ENCODE results near the gene CFAP54.
A peak's percentile ranks its signal among the peaks of the same experiment; 100 is the strongest.

Gene CFAP54

DNA sequence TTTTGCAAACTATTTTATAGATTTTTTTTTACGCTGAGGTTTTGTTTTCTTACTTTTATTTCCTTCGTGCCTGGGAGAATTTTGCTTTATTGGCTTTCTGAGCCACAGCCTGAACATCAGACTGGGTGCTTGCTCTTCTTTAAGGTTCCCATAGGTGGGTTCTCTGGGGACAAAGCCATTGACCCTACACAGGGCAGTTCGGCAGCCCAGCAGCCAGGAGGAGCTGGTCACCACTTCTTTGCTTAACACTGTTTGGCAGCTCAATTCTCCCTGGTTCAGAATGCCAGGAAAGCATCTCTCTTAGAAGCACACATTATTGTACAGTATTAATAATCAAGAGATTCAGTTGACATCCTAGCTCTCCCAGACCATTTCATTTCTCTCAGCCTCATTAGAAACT lies 276.9 kb downstream of the CFAP54 start:
- Histone ChIP-seq H2BK120ac (ENCODE audit: insufficient read depth, low read length, poor library complexity) (no peak overlapping the region), H3K4me3 (ENCODE audit: low read depth, low read length) (no peak overlapping the region), H3K14ac (ENCODE audit: low read length) (no peak overlapping the region), H2BK12ac (ENCODE audit: low read length) (no peak overlapping the region), H4K12ac (ENCODE audit: low read depth, low read length) (no peak overlapping the region), H3K36me3 (ENCODE audit: control insufficient read depth in 1 of 2, insufficient read depth in 2 of 2, low read length in 2 of 2) (no peaks in the 10 kb centered on the region), H3K18ac (ENCODE audit: low read length) (no peak overlapping the region), H3K79me2 (ENCODE audit: control insufficient read depth, insufficient read depth, low read length, poor library complexity) (no peaks in the 10 kb centered on the region), H2BK5ac (ENCODE audit: low read depth, low read length, poor library complexity) (no peak overlapping the region), H3K4ac (ENCODE audit: low read depth, low read length) (no peak overlapping the region), H2AK5ac (ENCODE audit: low read length) (no peak overlapping the region), H3K9me3 (ENCODE audit: insufficient read depth, low read depth, low read length) (no peaks in the 10 kb centered on the region), H3K4me2 (ENCODE audit: low read length) (no peak overlapping the region), H3K27me3 (ENCODE audit: insufficient read depth, low read length) (no peaks in the 10 kb centered on the region), H3K23ac (ENCODE audit: low read length) (no peak overlapping the region), H4K91ac (ENCODE audit: low read depth, low read length) (no peak overlapping the region), H2AFZ (ENCODE audit: insufficient read depth, low read length, poor library complexity) (no peak overlapping the region), H3K9ac (ENCODE audit: low read length) (no peak overlapping the region), H3K79me1 (ENCODE audit: low read length) (no peaks in the 10 kb centered on the region), H3K27ac (ENCODE audit: low read depth, low read length) (no peak overlapping the region), H3K4me1 (ENCODE audit: control insufficient read depth in 1 of 2, insufficient read depth in 2 of 2, low read length in 2 of 2) (no peaks in the 10 kb centered on the region), H4K8ac (ENCODE audit: low read depth, low read length) (no peak overlapping the region)
- WGBS (ENCODE audit: extremely low coverage, insufficient coverage, insufficient read length) = no CpG with 5 or more reads among the region's 3 CpGs
- no peak for DNase-seq

DNA sequence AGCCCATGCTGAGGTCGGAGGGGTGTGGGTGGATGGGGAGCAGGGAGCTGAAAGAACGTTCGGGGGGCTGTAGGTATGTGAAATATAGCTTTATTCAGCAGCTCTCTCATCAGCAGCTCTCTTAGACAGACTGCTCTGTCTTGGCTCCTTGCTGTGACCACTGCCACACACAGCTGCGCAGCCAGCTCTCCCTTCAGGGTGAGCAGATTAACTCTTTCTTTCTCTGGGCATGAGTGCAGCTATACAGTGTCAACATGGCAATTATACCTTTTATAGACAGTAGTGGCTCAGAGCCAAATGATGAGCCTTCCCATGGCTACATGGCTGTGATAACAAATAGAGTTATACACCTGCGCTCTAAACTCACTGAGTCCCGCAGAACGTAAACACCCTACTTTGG lies 280.0 kb downstream of the CFAP54 start:
- H4K91ac ChIP-seq (ENCODE audit: low read depth, low read length) = no peak overlapping the region
- no peak overlapping the region for H3K27ac ChIP-seq (ENCODE audit: low read depth, low read length)
- H3K79me1 ChIP-seq (ENCODE audit: low read length) = no peaks in the 10 kb centered on the region
- no peak overlapping the region for H3K4me3 ChIP-seq (ENCODE audit: low read depth, low read length)
- H3K18ac ChIP-seq (ENCODE audit: low read length) = no peak overlapping the region
- no peaks in the 10 kb centered on the region for H3K4me1 ChIP-seq (ENCODE audit: control insufficient read depth in 1 of 2, insufficient read depth in 2 of 2, low read length in 2 of 2)
- no peak overlapping the region for H3K4me2 ChIP-seq (ENCODE audit: low read length)
- no peak overlapping the region for H3K9ac ChIP-seq (ENCODE audit: low read length)
- no peaks in the 10 kb centered on the region for H3K79me2 ChIP-seq (ENCODE audit: control insufficient read depth, insufficient read depth, low read length, poor library complexity)
- no peaks in the 10 kb centered on the region for H3K36me3 ChIP-seq (ENCODE audit: control insufficient read depth in 1 of 2, insufficient read depth in 2 of 2, low read length in 2 of 2)
- no peak overlapping the region for H3K14ac ChIP-seq (ENCODE audit: low read length)
- no peak overlapping the region for H2AK5ac ChIP-seq (ENCODE audit: low read length)
- no peak overlapping the region for H2BK120ac ChIP-seq (ENCODE audit: insufficient read depth, low read length, poor library complexity)
- no peak for DNase-seq
- no peak overlapping the region for H3K23ac ChIP-seq (ENCODE audit: low read length)
- no peak overlapping the region for H4K12ac ChIP-seq (ENCODE audit: low read depth, low read length)
- H3K27me3 ChIP-seq (ENCODE audit: insufficient read depth, low read length) = no peaks in the 10 kb centered on the region
- H2BK12ac ChIP-seq (ENCODE audit: low read length) = no peak overlapping the region
- no peaks in the 10 kb centered on the region for H3K9me3 ChIP-seq (ENCODE audit: insufficient read depth, low read depth, low read length)
- H2AFZ ChIP-seq (ENCODE audit: insufficient read depth, low read length, poor library complexity) = no peak overlapping the region
- no peak overlapping the region for H3K4ac ChIP-seq (ENCODE audit: low read depth, low read length)
- WGBS (ENCODE audit: extremely low coverage, insufficient coverage, insufficient read length) = no CpG with 5 or more reads among the region's 7 CpGs
- no peak overlapping the region for H2BK5ac ChIP-seq (ENCODE audit: low read depth, low read length, poor library complexity)
- no peak overlapping the region for H4K8ac ChIP-seq (ENCODE audit: low read depth, low read length)

DNA sequence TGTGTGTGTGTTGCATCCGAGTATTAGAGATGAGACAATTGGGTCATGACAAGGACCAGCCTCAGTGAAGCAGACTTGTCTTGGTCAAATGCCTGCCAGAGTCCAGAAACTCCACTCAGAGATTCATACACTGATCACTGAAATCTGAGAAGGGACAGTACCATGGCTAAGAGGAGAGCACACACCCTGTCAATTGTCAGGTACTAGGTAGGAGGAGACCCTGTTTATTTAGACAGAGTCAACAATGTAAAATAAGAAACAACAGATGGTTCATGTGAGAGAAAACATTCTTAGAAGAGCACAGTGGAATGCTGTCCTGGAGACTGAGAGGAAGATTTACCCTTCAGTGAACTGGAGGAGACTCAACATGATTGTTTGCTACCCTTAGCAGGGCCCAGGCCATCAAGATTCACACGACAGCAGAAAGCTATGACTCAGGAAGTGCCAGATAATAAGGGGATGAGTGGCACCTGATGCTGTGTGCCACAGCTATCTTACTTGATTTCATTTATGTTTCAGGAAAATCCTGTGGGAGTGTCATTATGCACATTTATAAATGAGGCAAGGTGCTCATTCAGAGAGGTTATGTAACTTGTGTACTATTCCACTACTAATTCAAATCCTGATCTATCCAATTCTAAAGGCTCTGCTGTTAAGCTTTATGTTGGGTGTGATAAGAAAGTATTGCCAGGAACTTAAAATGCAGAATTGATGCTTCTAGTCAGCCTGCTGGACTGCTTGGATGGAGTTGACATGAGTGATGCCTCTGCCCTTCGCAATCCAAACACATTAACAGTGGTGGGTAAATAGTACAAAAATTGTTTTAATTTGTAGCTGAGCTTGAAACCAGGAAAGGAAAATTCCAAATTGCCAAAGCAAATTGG lies 281.1 kb downstream of the CFAP54 start:
- H3K27me3 ChIP-seq (ENCODE audit: insufficient read depth, low read length) = no peaks in the 10 kb centered on the region
- no peak overlapping the region for H3K14ac ChIP-seq (ENCODE audit: low read length)
- no peak overlapping the region for H3K27ac ChIP-seq (ENCODE audit: low read depth, low read length)
- no peak overlapping the region for H3K4me2 ChIP-seq (ENCODE audit: low read length)
- WGBS (ENCODE audit: extremely low coverage, insufficient coverage, insufficient read length) = no CpG with 5 or more reads among the region's 3 CpGs
- H3K4me1 ChIP-seq (ENCODE audit: control insufficient read depth in 1 of 2, insufficient read depth in 2 of 2, low read length in 2 of 2) = no peaks in the 10 kb centered on the region
- H4K91ac ChIP-seq (ENCODE audit: low read depth, low read length) = no peak overlapping the region
- no peak overlapping the region for H3K18ac ChIP-seq (ENCODE audit: low read length)
- no peaks in the 10 kb centered on the region for H3K79me2 ChIP-seq (ENCODE audit: control insufficient read depth, insufficient read depth, low read length, poor library complexity)
- H2AFZ ChIP-seq (ENCODE audit: insufficient read depth, low read length, poor library complexity) = no peak overlapping the region
- H4K8ac ChIP-seq (ENCODE audit: low read depth, low read length) = no peak overlapping the region
- H3K4me3 ChIP-seq (ENCODE audit: low read depth, low read length) = no peak overlapping the region
- H2AK5ac ChIP-seq (ENCODE audit: low read length) = no peak overlapping the region
- DNase-seq = no peak
- H3K4ac ChIP-seq (ENCODE audit: low read depth, low read length) = no peak overlapping the region
- H3K9ac ChIP-seq (ENCODE audit: low read length) = peak overlapping the region; percentile 56
- H3K36me3 ChIP-seq (ENCODE audit: control insufficient read depth in 1 of 2, insufficient read depth in 2 of 2, low read length in 2 of 2) = no peaks in the 10 kb centered on the region
- no peak overlapping the region for H3K23ac ChIP-seq (ENCODE audit: low read length)
- H2BK5ac ChIP-seq (ENCODE audit: low read depth, low read length, poor library complexity) = no peak overlapping the region
- no peak overlapping the region for H2BK120ac ChIP-seq (ENCODE audit: insufficient read depth, low read length, poor library complexity)
- no peak overlapping the region for H2BK12ac ChIP-seq (ENCODE audit: low read length)
- H3K79me1 ChIP-seq (ENCODE audit: low read length) = no peaks in the 10 kb centered on the region
- no peak overlapping the region for H4K12ac ChIP-seq (ENCODE audit: low read depth, low read length)
- H3K9me3 ChIP-seq (ENCODE audit: insufficient read depth, low read depth, low read length) = no peaks in the 10 kb centered on the region

DNA sequence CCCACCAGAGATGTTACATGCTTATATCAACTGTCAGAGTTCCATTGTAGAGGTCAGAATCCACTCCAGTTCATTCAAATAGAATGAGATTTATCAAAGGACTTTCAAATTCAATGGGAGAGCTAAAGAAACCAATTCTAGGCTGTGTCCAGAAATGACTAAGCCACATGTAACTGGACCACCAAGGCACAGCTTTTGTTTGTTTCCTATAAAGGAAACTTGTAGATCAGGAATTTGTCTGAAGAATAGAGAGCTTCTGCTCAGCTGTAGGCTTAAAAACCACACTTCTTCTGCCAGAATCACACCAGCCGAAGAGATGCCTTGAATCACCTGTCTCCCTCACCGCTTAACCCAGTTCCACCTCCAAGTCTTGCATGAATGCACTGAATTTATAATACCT lies 283.7 kb downstream of the CFAP54 start:
- Histone ChIP-seq H3K27ac (ENCODE audit: low read depth, low read length) (no peak overlapping the region), H4K8ac (ENCODE audit: low read depth, low read length) (no peak overlapping the region), H3K27me3 (ENCODE audit: insufficient read depth, low read length) (no peaks in the 10 kb centered on the region), H3K4me1 (ENCODE audit: control insufficient read depth in 1 of 2, insufficient read depth in 2 of 2, low read length in 2 of 2) (no peaks in the 10 kb centered on the region), H4K91ac (ENCODE audit: low read depth, low read length) (no peak overlapping the region), H2AFZ (ENCODE audit: insufficient read depth, low read length, poor library complexity) (no peak overlapping the region), H2BK120ac (ENCODE audit: insufficient read depth, low read length, poor library complexity) (no peak overlapping the region), H3K79me2 (ENCODE audit: control insufficient read depth, insufficient read depth, low read length, poor library complexity) (no peaks in the 10 kb centered on the region), H2BK5ac (ENCODE audit: low read depth, low read length, poor library complexity) (no peak overlapping the region), H2BK12ac (ENCODE audit: low read length) (no peak overlapping the region), H3K4me3 (ENCODE audit: low read depth, low read length) (no peak overlapping the region), H3K14ac (ENCODE audit: low read length) (no peak overlapping the region), H3K18ac (ENCODE audit: low read length) (no peak overlapping the region), H3K4ac (ENCODE audit: low read depth, low read length) (no peak overlapping the region), H4K12ac (ENCODE audit: low read depth, low read length) (no peak overlapping the region), H3K23ac (ENCODE audit: low read length) (no peak overlapping the region), H3K36me3 (ENCODE audit: control insufficient read depth in 1 of 2, insufficient read depth in 2 of 2, low read length in 2 of 2) (no peaks in the 10 kb centered on the region), H3K79me1 (ENCODE audit: low read length) (no peaks in the 10 kb centered on the region), H2AK5ac (ENCODE audit: low read length) (no peak overlapping the region), H3K9ac (ENCODE audit: low read length) (no peak overlapping the region), H3K4me2 (ENCODE audit: low read length) (no peak overlapping the region), H3K9me3 (ENCODE audit: insufficient read depth, low read depth, low read length) (no peaks in the 10 kb centered on the region)
- no peak for DNase-seq
- no CpG with 5 or more reads among the region's 2 CpGs for WGBS (ENCODE audit: extremely low coverage, insufficient coverage, insufficient read length)

All from trophoblast cell (in vitro differentiated cells and primary cell).